GM12878 (cell line): ENCODE measurements around the gene NISCH. TPM values are rescaled to one million over a fixed set of nuclear protein-coding genes. Genes with fewer than 3 reads are reported as not detected.

Experiments
- ATAC-seq: fragments of 200-7000 bp; cut with Tn5 transposase; 3 replicates; pipeline ENCODE4 v1.9.1; 2020; ENCODE audit warnings: mild to moderate bottlenecking, moderate library complexity
- BruUV-seq: library from RNA; stranded (reverse); fragments of 400-500 nt; replicated peaks from 2 replicates; lab custom pipeline; 2021; lab: Mats Ljungman, UMichigan
- CTCF ChIA-PET: fragments of 300-600 bp; sonication (Branson Sonifier 250); formaldehyde crosslinking; extraction: SDS; loops from one replicate; lab custom pipeline; 2021; ENCODE audit warnings: inconsistent platforms; lab: Yijun Ruan, JAX
- POLR2A ChIA-PET: fragments of 350-600 bp; formaldehyde crosslinking; extraction: SDS; loops from one replicate; lab custom pipeline; 2021; ENCODE audit warnings: inconsistent platforms; lab: Charles Lee
- RAD21 ChIA-PET: fragments of 300-600 bp; sonication (Branson Sonifier 250); formaldehyde crosslinking; loops from one replicate; lab custom pipeline; 2023; ENCODE audit warnings: antibody characterized with exemption; ENCODE audit not compliant: unreplicated experiment; lab: Charles Lee
- SMC1A ChIA-PET: fragments of 300-600 bp; sonication (Branson Sonifier 250); formaldehyde crosslinking; loops from one replicate; lab custom pipeline; 2023; ENCODE audit not compliant: unreplicated experiment, uncharacterized antibody; lab: Charles Lee
- DNase-seq: peaks from one replicate; pipeline ENCODE4 v3.0.0-alpha.2; 2011; ENCODE audit warnings: low read depth, low spot score
- FAIRE-seq: peaks from 3 replicates; lab custom pipeline; 2011; peaks lifted over from hg19 to GRCh38; lab: Jason Lieb, UNC
- H2AFZ ChIP-seq: 2 replicates; pipeline ENCODE4 v1.6.0; 2011; ENCODE audit warnings: low read depth, low read length, control low read depth; ENCODE audit not compliant: control insufficient read depth
- H3K27ac ChIP-seq: 2 replicates; pipeline ENCODE4 v1.5.1; 2011; ENCODE audit warnings: control low read depth; ENCODE audit not compliant: control insufficient read depth, insufficient read depth
- H3K27me3 ChIP-seq, 2 experiments: replicated peaks in 1 of 2; 2 replicates each; pipeline versions ENCODE4 v1.6.0 to v1.6.1; 2011; ENCODE audit warnings: low read length in 1 of 2; ENCODE audit not compliant: control insufficient read depth in 2 of 2, insufficient read depth in 2 of 2
- H3K36me3 ChIP-seq, 2 experiments: 2 replicates each; pipeline ENCODE4 v1.5.1; 2011; ENCODE audit warnings: low read length in 1 of 2; ENCODE audit not compliant: control insufficient read depth in 2 of 2, insufficient read depth in 2 of 2
- H3K4me1 ChIP-seq: 2 replicates; pipeline ENCODE4 v1.6.1; 2011; ENCODE audit warnings: mild to moderate bottlenecking, low read length, moderate library complexity, mixed read lengths; ENCODE audit not compliant: control insufficient read depth, insufficient read depth
- H3K4me2 ChIP-seq: 2 replicates; pipeline ENCODE4 v1.6.0; 2011; ENCODE audit warnings: control low read depth; ENCODE audit not compliant: control insufficient read depth, insufficient read depth
- H3K4me3 ChIP-seq: fragments of 200-600 bp; sonication (generic); 2 replicates; pipeline ENCODE4 v1.5.1; 2016
- H3K79me2 ChIP-seq: 2 replicates; pipeline ENCODE4 v1.6.0; 2011; ENCODE audit warnings: low read length; ENCODE audit not compliant: control insufficient read depth, insufficient read depth
- H3K9ac ChIP-seq: 2 replicates; pipeline ENCODE4 v1.8.0; 2011; ENCODE audit warnings: low read length, control low read depth, mixed read lengths; ENCODE audit not compliant: control insufficient read depth, insufficient read depth
- H3K9me3 ChIP-seq: replicated peaks from 3 replicates; pipeline ENCODE4 v1.5.1; 2011; ENCODE audit warnings: mild to moderate bottlenecking, low read length; ENCODE audit not compliant: control insufficient read depth, insufficient read depth
- H4K20me1 ChIP-seq: 2 replicates; pipeline ENCODE4 v1.6.0; 2011; ENCODE audit not compliant: control insufficient read depth, insufficient read depth
- BHLHE40 ChIP-seq, 2 experiments: fragments of 450-650 bp in 1 of 2; IDR thresholded peaks; 2 replicates each; pipeline ENCODE4 v1.6.1; 2011 to 2017; ENCODE audit warnings: low read depth in 2 of 2, borderline replicate concordance in 1 of 2, improper control_type of control experiment in 1 of 2, low read length in 1 of 2, mild to moderate bottlenecking in 1 of 2
- EP300 ChIP-seq, 2 experiments: fragments of 150-350 bp in 1 of 2; IDR thresholded peaks; 2 replicates each; pipeline ENCODE4 v1.6.1; 2011 to 2012; ENCODE audit warnings: low read depth in 2 of 2, low read length in 2 of 2, borderline replicate concordance in 1 of 2, improper control_type of control experiment in 1 of 2, inconsistent platforms in 1 of 2; ENCODE audit not compliant: control insufficient read depth in 1 of 2
- KLF5 ChIP-seq: fragments of 450-650 bp; IDR thresholded peaks from 2 replicates; pipeline ENCODE4 v1.6.1; 2014; ENCODE audit warnings: mild to moderate bottlenecking; ENCODE audit not compliant: partially characterized antibody
- MYC ChIP-seq: IDR thresholded peaks from 2 replicates; pipeline ENCODE4 v1.6.1; 2011; ENCODE audit warnings: mild to moderate bottlenecking, low read length, moderate library complexity, inconsistent platforms; ENCODE audit not compliant: insufficient read depth, insufficient replicate concordance, insufficient read length, severe bottlenecking
- NFYA ChIP-seq: IDR thresholded peaks from 2 replicates; pipeline ENCODE4 v1.6.1; 2011; ENCODE audit warnings: low read depth, mild to moderate bottlenecking, low read length, improper control_type of control experiment, borderline replicate concordance
- whole genome bisulfite sequencing: methylation state at CpG from one replicate; pipeline ENCODE4 v1.1.6; 2016; ENCODE audit warnings: low lambda C conversion rate; ENCODE audit not compliant: insufficient replicate concordance, insufficient coverage; ENCODE audit errors: missing lambda C conversion rate; 5-methylcytosine and 5-hydroxymethylcytosine counted together
- in situ Hi-C: fragments of 300-500 bp; cut with MboI; formaldehyde crosslinking; loops from 9 replicates; pipeline ENCODE4 v1.14.3; 2018; ENCODE audit warnings: mixed read lengths
- intact Hi-C: fragments of 100-400 bp; cut with micrococcal nuclease; formaldehyde crosslinking; loops from one replicate; pipeline ENCODE4 v1.14.2; 2022; ENCODE audit not compliant: unreplicated experiment
- polyA plus RNA-seq, 11 experiments: library from polyadenylated mRNA; depleted of rRNA in 4 of 11; unstranded in 6 of 11; stranded (reverse) in 5 of 11; fragments of >200 nt; fragmentation: Nextera tagmentation in 4 of 11; fragmentation: Illumina TruSeq in 1 of 11; extraction: Ambion mirVana in 4 of 11; extraction: Trizol in 1 of 11; gene quantifications; 1 replicate in 1 of 11; 2 replicates in 10 of 11; pipeline versions ENCODE4 v1.2.1 to v1.2.3, GENCODE V29; 2011 to 2016; ENCODE audit warnings: inconsistent platforms in 2 of 11, missing spikeins in 2 of 11, low read depth in 1 of 11
- total RNA-seq, 4 experiments: library from RNA; depleted of rRNA in 3 of 4; stranded (reverse); fragments of >200 nt in 3 of 4; fragmentation: Illumina TruSeq in 1 of 4; extraction: Trizol in 1 of 4; gene quantifications; 2 replicates each; pipeline versions ENCODE4 v1.2.1 to v1.2.3, GENCODE V29; 2013 to 2021

Gene NISCH
- total and polyA plus RNA-seq, 10 of the 15 experiments (the other 5 are each of a cell fraction or from before 2014, with no cell fraction given) = 0.76 to 52.5 (median 24.6) TPM

DNA sequence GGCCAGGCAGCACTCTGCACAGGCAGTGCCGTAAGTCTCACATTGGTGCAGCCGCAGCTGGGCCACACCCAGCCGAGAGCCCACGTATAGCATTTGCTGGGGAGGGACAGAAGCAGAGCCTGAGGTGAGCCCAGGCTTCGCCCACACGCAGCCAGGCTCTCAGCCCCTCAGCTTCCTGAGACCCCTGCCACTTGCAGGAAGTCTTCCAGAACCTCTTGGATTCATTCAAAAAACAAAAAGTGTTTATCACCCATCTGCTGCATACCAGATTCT lies 17.4 kb upstream of the NISCH start (continued):
- no peak for TF ChIP-seq NFYA
- no peak for TF ChIP-seq MYC

DNA sequence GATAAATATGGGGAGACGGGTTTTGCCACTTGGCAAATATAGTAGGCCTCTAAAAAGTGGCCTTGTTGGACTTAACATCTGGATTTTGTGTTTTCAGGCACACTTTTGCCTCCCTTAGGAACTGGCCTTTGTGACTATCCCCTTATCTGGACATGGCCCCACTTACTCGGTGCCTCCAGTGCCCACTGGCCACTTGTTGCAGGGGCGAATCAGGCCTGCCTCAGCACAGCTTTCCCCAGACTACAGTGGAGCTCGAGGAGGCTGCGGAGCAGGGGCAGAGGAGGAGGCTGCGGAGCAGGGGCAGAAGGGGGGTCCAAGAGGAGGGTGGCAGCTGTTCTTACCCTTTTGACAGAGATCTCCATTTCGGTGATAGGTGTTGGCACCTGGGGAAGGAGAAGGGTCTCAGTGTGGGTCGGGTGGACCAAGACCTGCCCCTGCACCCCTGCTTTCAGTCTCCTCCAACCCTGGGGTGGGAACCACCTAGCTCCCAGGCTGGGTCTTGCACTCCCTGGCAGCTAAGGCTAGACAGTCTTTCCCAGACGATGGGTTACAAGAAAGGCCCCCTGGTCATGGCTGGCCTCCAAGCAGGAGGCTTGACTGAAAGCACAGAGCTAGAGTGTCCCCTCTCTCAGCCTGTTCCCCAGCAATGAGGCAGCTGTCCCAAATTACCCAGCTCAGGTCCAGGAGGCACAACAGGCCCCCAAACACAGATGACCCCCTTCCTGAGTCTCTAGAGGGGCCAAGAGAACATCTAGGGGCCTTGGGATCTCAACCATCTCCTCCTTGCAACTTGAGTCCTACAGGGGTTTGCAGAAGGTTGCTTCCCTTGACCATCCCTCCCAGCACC lies 16.6 kb upstream of the NISCH start:
- ATAC-seq = no peak
- in situ Hi-C loops (no loop called here), intact Hi-C loops (no loop called here)
- no peak for FAIRE-seq
- no TSS peak for BruUV-seq
- RAD21 ChIA-PET = interaction anchor here (1.0 kb wide), 1 partner anchor 10 kb away, joined by 4 read pairs; no protein-coding TSS in a partner anchor
- POLR2A ChIA-PET = interaction anchor here (0.9 kb wide), 1 partner anchor 12 kb away, joined by 5 read pairs; no protein-coding TSS in a partner anchor
- no peak for DNase-seq
- no peak for TF ChIP-seq KLF5
- no peak for TF ChIP-seq BHLHE40 (IDR thresholded peaks at IDR 0.05; ENCODE audit: borderline replicate concordance in 1 of 2, low read depth in 2 of 2, low read length in 1 of 2)
- TF ChIP-seq EP300 (IDR thresholded peaks at IDR 0.05; ENCODE audit: borderline replicate concordance in 1 of 2, control insufficient read depth in 1 of 2, low read depth in 2 of 2, low read length in 2 of 2) = no peak
- WGBS = 25% methylated on average over 9 of the region's 9 CpGs
- no peak overlapping the region for H3K27ac ChIP-seq
- CTCF ChIA-PET = interaction anchor here (0.6 to 1.3 kb wide), 3 partner anchors 10 to 100 kb away, joined by 5 to 6 read pairs (median 6); no protein-coding TSS in a partner anchor
- no peaks in the 10 kb centered on the region for H3K4me1 ChIP-seq
- no peak overlapping the region for H2AFZ ChIP-seq
- no peak overlapping the region for H3K9ac ChIP-seq
- H3K27me3 ChIP-seq = no peaks in the 10 kb centered on the region
- H4K20me1 ChIP-seq = no peaks in the 10 kb centered on the region
- no peak overlapping the region for H3K4me3 ChIP-seq
- SMC1A ChIA-PET = no interaction called here
- no peaks in the 10 kb centered on the region for H3K79me2 ChIP-seq
- H3K9me3 ChIP-seq = no peaks in the 10 kb centered on the region
- H3K36me3 ChIP-seq = no peaks in the 10 kb centered on the region
- no peak overlapping the region for H3K4me2 ChIP-seq
